ENCODE data around the gene ASB16. TPM values are rescaled to one million over a fixed set of nuclear protein-coding genes. Genes with fewer than 3 reads are reported as not detected.

ASB16 gene
- total and polyA plus RNA-seq, 9 of the 15 experiments (the other 6 are each of a cell fraction or from before 2014, with no cell fraction given), result 0.03 to 0.07 TPM; not detected in 7

DNA sequence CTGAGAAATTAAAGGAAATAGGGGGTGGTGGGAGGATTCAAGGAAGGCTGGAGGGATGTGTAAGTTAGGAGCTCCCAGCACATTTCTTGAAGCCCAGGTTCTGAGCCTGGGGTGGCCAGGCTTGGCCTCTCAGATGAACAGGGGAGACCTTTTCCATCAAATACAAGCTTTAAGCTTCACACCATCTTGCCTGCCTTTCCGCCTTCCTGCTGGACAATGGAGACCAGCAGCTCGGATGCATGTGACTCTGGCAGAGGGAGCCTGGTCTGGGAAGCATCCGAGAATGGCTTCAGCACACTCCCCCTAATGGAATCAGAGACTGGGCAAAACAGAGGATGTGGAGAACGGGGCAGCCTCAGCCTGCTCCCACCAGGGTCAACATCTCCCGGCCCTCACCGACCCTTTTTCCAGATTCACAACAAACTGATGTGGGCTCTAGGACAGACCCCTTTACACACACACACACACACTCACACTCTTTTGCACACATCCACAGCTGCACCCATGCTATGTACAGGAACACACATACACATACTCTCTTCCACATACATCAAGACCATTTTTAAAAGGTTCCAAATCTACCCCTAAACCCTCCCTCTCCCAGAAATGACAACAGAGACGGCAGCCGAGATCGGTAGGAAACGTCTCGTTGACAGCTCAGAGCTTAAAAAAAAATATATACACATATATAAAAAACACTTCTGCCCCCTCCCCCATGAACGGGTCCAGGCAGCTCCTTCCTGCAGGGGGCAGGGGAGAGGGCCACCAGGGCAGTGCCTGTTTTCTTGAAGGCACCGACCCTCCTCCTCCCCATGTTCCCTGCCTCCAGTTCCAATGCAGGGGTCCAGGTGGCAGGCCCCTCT, 35.7 kb downstream of the ASB16 start (continued):
- TF ChIP-seq EZH2 (IDR thresholded peaks at IDR 0.05; ENCODE audit: borderline replicate concordance, low read depth, low read length), result no peak
- TF ChIP-seq MED1 (CRISPR knock-in tag; IDR thresholded peaks at IDR 0.05; ENCODE audit: borderline replicate concordance), result no peak
- TF ChIP-seq, protein P1, sequence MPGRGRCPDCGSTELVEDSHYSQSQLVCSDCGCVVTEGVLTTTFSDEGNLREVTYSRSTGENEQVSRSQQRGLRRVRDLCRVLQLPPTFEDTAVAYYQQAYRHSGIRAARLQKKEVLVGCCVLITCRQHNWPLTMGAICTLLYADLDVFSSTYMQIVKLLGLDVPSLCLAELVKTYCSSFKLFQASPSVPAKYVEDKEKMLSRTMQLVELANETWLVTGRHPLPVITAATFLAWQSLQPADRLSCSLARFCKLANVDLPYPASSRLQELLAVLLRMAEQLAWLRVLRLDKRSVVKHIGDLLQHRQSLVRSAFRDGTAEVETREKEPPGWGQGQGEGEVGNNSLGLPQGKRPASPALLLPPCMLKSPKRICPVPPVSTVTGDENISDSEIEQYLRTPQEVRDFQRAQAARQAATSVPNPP (IDR thresholded peaks at IDR 0.05; ENCODE audit: borderline replicate concordance, insufficient read depth, insufficient read length), result no peak
- TF ChIP-seq TCF7L2 (IDR thresholded peaks at IDR 0.05; ENCODE audit: low read depth, low read length), result no peak
- TF ChIP-seq TAF9B (IDR thresholded peaks at IDR 0.05; ENCODE audit: partially characterized antibody), result no peak
- TF ChIP-seq, protein P2, sequence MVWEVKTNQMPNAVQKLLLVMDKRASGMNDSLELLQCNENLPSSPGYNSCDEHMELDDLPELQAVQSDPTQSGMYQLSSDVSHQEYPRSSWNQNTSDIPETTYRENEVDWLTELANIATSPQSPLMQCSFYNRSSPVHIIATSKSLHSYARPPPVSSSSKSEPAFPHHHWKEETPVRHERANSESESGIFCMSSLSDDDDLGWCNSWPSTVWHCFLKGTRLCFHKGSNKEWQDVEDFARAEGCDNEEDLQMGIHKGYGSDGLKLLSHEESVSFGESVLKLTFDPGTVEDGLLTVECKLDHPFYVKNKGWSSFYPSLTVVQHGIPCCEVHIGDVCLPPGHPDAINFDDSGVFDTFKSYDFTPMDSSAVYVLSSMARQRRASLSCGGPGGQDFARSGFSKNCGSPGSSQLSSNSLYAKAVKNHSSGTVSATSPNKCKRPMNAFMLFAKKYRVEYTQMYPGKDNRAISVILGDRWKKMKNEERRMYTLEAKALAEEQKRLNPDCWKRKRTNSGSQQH (CRISPR knock-in tag; IDR thresholded peaks at IDR 0.05), result peak; percentile 54; the same call in 1 of the 2 replicates
- TF ChIP-seq ZNF274 (IDR thresholded peaks at IDR 0.05; ENCODE audit: borderline replicate concordance, low read depth, low read length), result no peak
- TF ChIP-seq, protein P3, sequence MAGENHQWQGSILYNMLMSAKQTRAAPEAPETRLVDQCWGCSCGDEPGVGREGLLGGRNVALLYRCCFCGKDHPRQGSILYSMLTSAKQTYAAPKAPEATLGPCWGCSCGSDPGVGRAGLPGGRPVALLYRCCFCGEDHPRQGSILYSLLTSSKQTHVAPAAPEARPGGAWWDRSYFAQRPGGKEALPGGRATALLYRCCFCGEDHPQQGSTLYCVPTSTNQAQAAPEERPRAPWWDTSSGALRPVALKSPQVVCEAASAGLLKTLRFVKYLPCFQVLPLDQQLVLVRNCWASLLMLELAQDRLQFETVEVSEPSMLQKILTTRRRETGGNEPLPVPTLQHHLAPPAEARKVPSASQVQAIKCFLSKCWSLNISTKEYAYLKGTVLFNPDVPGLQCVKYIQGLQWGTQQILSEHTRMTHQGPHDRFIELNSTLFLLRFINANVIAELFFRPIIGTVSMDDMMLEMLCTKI (IDR thresholded peaks at IDR 0.05; ENCODE audit: partially characterized antibody), result no peak
- TF ChIP-seq, protein P4, sequence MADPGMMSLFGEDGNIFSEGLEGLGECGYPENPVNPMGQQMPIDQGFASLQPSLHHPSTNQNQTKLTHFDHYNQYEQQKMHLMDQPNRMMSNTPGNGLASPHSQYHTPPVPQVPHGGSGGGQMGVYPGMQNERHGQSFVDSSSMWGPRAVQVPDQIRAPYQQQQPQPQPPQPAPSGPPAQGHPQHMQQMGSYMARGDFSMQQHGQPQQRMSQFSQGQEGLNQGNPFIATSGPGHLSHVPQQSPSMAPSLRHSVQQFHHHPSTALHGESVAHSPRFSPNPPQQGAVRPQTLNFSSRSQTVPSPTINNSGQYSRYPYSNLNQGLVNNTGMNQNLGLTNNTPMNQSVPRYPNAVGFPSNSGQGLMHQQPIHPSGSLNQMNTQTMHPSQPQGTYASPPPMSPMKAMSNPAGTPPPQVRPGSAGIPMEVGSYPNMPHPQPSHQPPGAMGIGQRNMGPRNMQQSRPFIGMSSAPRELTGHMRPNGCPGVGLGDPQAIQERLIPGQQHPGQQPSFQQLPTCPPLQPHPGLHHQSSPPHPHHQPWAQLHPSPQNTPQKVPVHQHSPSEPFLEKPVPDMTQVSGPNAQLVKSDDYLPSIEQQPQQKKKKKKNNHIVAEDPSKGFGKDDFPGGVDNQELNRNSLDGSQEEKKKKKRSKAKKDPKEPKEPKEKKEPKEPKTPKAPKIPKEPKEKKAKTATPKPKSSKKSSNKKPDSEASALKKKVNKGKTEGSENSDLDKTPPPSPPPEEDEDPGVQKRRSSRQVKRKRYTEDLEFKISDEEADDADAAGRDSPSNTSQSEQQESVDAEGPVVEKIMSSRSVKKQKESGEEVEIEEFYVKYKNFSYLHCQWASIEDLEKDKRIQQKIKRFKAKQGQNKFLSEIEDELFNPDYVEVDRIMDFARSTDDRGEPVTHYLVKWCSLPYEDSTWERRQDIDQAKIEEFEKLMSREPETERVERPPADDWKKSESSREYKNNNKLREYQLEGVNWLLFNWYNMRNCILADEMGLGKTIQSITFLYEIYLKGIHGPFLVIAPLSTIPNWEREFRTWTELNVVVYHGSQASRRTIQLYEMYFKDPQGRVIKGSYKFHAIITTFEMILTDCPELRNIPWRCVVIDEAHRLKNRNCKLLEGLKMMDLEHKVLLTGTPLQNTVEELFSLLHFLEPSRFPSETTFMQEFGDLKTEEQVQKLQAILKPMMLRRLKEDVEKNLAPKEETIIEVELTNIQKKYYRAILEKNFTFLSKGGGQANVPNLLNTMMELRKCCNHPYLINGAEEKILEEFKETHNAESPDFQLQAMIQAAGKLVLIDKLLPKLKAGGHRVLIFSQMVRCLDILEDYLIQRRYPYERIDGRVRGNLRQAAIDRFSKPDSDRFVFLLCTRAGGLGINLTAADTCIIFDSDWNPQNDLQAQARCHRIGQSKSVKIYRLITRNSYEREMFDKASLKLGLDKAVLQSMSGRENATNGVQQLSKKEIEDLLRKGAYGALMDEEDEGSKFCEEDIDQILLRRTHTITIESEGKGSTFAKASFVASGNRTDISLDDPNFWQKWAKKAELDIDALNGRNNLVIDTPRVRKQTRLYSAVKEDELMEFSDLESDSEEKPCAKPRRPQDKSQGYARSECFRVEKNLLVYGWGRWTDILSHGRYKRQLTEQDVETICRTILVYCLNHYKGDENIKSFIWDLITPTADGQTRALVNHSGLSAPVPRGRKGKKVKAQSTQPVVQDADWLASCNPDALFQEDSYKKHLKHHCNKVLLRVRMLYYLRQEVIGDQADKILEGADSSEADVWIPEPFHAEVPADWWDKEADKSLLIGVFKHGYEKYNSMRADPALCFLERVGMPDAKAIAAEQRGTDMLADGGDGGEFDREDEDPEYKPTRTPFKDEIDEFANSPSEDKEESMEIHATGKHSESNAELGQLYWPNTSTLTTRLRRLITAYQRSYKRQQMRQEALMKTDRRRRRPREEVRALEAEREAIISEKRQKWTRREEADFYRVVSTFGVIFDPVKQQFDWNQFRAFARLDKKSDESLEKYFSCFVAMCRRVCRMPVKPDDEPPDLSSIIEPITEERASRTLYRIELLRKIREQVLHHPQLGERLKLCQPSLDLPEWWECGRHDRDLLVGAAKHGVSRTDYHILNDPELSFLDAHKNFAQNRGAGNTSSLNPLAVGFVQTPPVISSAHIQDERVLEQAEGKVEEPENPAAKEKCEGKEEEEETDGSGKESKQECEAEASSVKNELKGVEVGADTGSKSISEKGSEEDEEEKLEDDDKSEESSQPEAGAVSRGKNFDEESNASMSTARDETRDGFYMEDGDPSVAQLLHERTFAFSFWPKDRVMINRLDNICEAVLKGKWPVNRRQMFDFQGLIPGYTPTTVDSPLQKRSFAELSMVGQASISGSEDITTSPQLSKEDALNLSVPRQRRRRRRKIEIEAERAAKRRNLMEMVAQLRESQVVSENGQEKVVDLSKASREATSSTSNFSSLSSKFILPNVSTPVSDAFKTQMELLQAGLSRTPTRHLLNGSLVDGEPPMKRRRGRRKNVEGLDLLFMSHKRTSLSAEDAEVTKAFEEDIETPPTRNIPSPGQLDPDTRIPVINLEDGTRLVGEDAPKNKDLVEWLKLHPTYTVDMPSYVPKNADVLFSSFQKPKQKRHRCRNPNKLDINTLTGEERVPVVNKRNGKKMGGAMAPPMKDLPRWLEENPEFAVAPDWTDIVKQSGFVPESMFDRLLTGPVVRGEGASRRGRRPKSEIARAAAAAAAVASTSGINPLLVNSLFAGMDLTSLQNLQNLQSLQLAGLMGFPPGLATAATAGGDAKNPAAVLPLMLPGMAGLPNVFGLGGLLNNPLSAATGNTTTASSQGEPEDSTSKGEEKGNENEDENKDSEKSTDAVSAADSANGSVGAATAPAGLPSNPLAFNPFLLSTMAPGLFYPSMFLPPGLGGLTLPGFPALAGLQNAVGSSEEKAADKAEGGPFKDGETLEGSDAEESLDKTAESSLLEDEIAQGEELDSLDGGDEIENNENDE (IDR thresholded peaks at IDR 0.05; ENCODE audit: low read depth, low read length), result no peak
